Activated CD4-positive, alpha-beta T cell treated with anti-CD3 and anti-CD28 coated beads, Interleukin-2, amount 50 U/mL, for 48 hours (primary cell): Measurements from ENCODE around the gene SSPN.

Experiments used
- DNase-seq, 2 experiments: peaks; one replicate each; pipeline ENCODE4 v3.0.0-alpha.2; 2020

The SSPN gene, protein sequence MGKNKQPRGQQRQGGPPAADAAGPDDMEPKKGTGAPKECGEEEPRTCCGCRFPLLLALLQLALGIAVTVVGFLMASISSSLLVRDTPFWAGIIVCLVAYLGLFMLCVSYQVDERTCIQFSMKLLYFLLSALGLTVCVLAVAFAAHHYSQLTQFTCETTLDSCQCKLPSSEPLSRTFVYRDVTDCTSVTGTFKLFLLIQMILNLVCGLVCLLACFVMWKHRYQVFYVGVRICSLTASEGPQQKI

GRCh38 chr12:26195250-26195640 lies at the start of gene SSPN:
SSPN (plus strand) TSS chr12:26195573; CDS start chr12:26195673, 100 bp downstream.
- peak in 1 of 2 experiments; percentile 9 for DNase-seq

- no peak for DNase-seq
Observed at GRCh38 chr12:26148291-26148690, 47.1 kb upstream of the SSPN start.

- DNase-seq = no peak
Observed at GRCh38 chr12:26149968-26150500, 45.3 kb upstream of the SSPN start.

DNA sequence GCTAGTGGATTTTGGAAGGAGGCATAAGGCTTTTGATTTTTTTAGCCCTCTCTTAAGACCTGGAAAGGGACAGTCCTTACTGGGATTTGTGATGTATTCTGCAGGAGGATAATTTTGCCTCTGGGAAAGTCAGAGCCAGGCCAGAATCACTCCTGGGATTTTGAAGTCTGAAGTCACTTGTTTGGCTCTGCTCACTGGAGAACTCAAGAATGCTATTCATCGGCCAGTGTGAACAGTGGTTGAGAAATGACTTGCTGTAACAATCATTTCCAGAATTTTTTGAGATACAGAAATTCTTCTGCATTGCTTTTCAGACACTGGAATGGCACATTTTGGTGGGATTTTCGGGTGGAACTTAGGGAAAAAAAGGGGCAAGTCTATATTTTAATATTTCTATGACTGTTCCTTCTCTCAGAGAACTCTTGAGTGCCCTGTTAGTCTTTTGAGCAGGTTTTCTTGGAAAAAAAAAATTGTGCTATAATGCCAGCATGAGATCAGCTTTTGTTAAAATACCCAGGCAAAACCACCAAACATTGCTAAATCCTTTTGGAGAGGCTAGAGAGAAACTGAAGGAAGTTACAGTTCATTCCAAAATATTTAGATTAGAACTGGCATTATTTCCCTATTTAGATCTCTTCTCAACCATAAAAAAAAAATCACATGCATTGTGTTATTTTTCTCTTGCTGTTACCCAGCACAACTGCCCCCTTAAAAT lies 44.5 kb upstream of the SSPN start:
- DNase-seq = no peak

DNA sequence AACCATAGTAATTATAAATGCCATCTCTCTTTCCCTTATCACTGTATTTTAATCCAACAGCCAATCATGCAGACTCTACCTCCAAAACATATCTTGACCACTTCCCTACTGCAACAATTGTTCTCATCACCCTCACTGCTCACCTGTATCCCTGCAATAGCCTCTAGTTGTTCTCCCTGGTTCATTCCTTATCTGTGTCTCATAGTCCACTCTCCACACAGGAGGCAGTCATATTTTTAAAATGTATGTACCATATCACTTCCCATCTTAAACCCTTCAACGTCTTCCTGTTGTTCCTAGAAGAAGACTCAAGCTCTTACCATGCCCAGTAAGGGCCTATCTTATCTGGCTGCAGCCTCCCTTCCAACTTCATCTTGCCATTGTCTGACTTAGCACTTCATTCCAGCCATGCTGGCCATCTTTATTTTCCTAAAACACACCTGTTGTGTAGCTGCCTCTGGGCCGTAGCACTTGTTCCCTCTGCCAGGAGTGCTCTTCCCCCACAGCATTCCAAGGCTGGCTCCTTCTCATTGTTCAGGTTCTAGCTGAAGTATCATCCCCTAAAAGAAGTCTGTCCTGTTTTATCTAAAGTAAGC lies 42.8 kb upstream of the SSPN start:
- DNase-seq = no peak

- DNase-seq = no peak
Observed at GRCh38 chr12:26153421-26154154, 41.8 kb upstream of the SSPN start.

GRCh38 chr12:26156201-26156871 lies 39.0 kb upstream of the SSPN start:
- no peak for DNase-seq

GRCh38 chr12:26157001-26157400 lies 38.4 kb upstream of the SSPN start:
- DNase-seq = no peak

DNA sequence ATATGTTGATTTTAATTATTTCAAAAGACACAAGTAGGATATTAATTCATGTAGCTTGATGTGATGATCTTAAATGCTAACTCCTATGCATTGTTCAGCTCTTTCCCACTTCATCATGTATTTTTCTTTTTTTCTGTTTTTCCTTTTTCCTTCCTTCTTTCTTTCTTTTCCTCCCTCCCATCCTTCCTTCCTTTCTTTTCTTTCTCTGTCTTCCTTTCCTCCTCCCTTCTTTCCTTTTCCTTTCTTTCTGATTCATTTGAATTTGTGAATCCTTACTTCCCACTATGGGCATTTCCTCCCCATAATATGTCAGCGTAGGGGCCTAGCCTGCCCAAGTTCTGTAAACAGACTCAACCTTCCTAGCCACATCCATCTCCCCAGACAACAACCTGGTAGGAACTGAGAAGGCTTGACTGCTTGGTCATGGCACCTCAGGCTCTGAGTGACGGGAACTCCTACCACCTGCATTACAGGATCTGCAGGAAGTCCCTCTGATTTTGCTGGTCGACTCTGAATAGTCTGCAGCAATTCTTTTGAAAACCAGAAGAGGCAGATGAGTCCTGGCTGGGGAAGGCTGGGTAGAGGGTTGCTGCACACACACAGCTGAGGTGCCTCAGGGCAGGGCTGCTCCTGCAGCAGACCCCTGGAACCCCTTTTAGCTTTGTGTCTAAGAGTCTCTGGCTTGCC lies 37.2 kb upstream of the SSPN start:
- no peak for DNase-seq

GRCh38 chr12:26162174-26162573 lies 33.2 kb upstream of the SSPN start:
- no peak for DNase-seq

- DNase-seq = no peak
Observed at GRCh38 chr12:26162905-26163304, 32.5 kb upstream of the SSPN start.

GRCh38 chr12:26164118-26164517 lies 31.3 kb upstream of the SSPN start:
- DNase-seq = no peak

DNA sequence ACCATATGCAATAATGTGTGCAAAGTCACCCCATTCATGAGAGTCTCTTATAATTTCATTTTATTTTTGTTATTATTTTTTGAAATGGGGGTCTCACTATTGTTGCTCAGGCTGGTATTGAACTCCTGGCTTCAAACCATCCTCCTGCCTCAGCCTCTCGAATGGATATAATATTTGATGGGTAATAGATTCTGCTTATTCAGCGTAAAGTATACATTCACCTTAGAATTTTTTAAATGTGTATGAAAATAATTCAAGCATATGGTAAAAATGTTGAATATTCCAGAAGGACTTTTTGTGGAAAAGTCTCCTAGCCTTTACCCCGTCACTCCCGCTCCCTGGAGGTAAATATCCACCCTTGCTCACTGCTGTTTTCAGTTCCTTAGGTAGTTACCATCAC lies 23.4 kb upstream of the SSPN start:
- no peak for DNase-seq

- no peak for DNase-seq
Observed at GRCh38 chr12:26172539-26172938, 22.8 kb upstream of the SSPN start.

GRCh38 chr12:26172946-26173552 lies 22.3 kb upstream of the SSPN start:
- DNase-seq = no peak

DNA sequence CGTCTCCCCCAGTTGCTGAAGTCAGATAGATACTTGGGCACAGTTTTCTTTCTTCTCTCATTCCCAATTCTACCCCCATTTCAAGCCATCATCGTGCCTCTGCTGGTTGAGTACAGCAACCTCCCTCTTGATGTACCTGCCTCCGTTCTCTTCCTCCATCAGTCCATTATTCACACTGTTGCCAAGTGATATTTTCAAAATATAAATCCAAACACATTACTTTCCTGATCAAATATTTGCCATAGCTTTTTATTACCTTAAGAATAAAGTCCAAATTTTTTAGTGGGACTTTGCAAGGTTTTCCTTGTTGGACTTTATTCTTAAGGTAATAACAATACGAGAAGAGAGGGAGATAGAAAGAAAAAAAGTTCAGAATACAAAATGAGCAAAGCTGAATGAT lies 18.6 kb upstream of the SSPN start:
- no peak for DNase-seq

GRCh38 chr12:26177283-26177682 lies 18.1 kb upstream of the SSPN start:
- no peak for DNase-seq

GRCh38 chr12:26179826-26180225 lies 15.5 kb upstream of the SSPN start:
- no peak for DNase-seq

DNA sequence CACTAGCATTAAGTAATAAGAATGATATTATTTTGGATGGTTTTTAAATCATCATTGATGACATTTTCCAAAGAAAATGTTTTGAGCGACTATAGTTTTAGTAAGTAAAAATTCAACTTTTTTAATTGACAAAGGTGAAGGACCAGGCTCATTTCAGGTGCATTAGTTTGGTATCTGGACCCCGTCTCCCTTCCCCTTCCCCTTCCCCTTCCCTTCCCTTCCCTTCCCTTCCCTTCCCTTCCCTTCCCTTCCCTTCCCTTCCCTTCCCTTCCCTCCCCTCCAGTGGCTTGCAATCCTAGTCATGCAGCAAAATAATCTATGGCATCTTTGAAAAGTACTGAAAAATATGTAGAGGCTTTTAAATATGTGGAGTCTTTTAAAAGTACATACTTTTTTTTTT lies 13.0 kb upstream of the SSPN start:
- no peak for DNase-seq

- DNase-seq = no peak
Observed at GRCh38 chr12:26185532-26186320, 9.6 kb upstream of the SSPN start.
